Measurements from ENCODE around the gene BAIAP2.

Gene BAIAP2, protein sequence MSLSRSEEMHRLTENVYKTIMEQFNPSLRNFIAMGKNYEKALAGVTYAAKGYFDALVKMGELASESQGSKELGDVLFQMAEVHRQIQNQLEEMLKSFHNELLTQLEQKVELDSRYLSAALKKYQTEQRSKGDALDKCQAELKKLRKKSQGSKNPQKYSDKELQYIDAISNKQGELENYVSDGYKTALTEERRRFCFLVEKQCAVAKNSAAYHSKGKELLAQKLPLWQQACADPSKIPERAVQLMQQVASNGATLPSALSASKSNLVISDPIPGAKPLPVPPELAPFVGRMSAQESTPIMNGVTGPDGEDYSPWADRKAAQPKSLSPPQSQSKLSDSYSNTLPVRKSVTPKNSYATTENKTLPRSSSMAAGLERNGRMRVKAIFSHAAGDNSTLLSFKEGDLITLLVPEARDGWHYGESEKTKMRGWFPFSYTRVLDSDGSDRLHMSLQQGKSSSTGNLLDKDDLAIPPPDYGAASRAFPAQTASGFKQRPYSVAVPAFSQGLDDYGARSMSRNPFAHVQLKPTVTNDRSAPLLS

DNA sequence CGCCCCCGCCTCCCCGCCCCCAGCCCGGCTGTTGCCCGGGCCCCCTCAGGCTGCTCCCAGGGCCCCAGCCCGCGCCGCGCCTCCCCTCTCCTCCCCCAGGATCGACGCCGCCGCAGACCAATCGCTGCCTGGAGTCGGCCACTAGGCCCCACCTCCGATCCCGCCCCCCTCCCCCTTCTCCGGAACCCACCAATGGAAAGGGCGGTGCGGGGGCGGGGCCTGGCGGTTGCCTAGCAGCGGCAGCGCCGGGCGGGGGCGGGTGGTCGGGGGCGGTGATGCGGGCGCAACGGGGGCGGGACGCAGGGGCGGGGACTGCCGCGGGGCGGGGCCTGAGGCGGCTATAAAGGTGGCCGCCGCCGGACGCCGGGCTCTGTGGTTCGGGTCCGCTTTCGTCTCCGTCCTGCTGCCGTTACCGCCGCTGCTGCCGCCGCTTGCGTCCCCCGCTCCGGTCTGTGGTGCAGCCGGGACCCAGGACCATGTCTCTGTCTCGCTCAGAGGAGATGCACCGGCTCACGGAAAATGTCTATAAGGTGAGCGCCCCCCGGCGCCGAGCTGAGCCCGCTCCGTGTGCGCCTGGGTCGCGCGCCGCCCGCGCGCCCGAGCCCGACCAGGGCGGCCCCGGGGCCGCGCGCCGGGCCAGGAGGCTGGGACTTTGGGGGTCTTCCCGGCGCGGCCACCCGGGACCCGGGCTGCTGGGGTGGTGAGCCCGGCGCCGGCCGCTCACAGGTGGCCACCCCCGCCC lies at the start of gene BAIAP2:
Gene BAIAP2 (plus strand): TSS at position 373 of the 742 bp plus-strand sequence. CDS start 104 bp downstream, at position 477.
- DNase-seq, result peak; percentile 94 to 95

DNA sequence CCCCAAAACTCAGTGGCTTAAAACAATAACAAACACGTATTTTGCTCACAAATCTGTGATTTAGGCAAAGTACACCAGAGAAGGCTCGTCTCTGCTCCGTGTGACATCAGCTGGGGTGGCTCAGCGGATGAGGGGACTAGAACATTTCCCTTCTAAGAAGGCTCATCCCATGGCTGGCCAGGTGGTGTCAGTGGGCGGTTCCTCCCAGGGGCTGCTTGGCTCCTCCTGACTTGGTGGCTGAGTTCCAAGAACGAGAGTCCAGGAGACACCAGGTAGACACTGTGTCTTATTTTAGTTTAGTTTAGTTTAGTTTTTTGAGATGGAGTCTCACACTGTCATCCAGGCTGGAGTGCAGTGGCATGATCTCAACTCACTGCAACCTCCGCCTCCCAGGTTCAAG lies 48.9 kb upstream of the BAIAP2 start:
- DNase-seq, result no peak

DNA sequence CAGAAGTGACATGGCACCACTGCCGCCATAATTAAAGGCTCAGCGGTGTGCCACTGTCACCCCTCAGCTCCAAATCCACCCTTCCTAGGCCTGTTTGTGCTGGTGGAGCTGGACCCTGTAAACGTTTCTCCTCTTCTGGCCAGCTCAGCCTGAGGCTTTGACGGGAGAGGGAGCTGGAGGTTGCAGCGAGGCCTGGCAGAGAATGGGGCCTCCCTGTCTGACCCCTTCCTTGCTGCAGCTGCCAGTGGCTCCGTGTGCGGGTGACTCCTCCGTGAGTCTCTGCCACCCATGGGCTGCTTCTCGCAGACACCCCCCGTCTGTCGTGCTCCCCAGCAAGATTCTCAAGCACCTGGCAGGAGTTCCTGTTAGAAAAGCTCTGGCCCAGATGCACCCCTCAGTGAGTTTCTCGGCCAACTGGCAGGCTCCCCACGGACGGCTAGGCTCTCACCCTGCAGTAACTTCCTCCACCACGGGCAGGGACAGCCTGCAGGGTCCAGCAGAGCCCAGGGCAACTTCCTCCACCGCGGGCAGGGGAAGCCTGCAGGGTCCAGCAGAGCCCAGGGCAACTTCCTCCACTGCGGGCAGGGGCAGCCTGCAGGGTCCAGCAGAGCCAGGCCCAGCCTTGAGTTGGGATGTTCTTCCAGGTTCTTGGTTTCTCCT lies 48.0 kb upstream of the BAIAP2 start:
- no peak for DNase-seq

DNA sequence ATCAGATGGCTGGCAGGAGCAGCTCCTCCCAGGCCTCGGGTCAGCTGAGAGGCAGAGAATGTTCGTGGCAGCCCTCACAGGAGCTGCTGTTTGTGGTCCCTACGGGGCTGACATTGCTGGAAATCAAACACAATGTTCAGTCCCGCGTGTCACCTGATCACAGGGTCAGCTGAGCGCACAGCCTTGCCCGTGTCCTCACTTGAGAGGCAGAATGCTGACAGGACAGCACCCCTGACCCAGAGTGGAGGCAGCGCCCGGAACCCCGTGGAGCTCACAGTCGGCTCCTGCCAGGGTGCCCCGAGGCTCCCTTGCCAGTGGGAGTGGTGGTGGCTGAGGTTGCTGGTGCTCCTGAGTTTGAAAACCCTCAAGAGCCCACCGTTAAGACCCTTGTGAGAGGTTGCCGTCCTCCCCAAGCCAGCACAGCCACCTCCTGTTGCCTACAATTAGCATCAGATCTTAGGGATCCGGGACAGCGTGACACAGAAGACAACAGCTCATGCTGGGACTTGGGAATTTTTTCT lies 47.0 kb upstream of the BAIAP2 start:
- no peak for DNase-seq

DNA sequence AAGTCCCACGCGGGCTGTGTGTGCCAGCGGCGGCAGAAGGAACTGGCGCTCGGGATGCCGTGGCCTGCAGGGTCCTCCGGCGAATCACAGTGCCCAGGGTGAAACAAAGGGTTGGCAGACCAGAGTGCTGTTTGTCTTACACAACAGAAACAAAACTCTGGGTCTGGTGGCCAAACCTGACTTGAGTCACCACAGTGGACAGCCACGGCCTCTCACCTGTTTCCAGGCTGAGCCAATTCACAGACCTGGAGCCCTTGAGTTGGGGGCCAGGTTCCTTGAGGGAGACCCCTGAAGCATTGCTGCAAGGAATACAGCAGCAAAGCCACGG lies 45.4 kb upstream of the BAIAP2 start:
- DNase-seq, result no peak

DNA sequence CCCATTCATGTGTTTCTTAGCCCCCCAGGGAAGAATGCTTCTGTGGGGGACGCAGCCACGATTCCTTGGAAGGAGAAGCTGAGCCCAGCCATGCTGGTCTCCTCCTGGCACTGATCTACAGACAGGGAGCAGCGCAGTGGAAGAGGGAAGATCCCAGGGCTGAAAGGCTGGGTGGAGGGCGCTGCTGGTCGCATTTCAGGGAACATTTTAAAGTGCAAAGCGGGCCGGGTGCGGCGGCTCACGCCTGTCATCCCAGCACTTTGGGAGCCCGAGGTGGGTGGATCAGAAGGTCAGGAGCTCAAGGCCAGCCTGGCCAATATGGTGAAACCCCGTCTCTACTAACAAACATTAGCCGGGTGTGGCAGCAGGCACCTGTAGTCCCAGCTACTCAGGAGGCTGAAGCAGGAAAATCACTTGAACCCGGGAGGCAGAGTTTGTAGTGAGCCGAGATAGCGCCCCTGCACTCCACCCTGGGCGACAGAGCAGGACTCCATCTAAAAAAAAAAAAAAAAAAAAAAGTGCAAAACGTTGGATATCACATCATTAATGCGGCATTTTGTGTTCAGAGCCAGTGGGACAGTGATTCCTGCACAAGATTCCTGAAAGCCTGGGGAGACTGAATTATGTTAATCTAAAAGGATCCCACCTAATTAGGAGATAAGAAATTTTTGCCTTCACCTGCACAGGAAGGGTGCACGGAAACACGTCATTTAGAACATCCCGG lies 43.9 kb upstream of the BAIAP2 start:
- no peak for DNase-seq

DNA sequence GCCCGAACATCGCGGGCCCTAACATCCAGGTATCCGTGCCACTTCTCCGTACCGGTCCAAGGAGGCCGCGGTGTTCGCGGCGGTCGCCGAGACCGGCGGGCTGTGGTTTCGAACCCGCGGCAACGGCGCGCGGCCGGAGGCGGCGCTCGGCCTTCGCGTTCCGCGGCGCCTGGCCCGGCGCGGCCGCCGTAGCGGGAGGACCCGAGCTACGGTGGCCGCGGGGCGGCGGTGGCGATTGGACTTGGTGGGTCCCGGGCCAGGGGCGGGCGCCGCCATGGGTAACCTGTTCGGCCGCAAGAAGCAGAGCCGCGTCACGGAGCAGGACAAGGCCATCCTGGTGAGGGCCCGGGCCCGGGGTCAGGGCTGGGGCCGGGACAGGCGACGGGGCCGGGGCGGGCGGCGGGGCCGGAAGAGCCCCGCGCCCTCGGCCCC lies 43.3 kb upstream of the BAIAP2 start, which contains the start of gene CHMP6:
Gene CHMP6 (plus strand): TSS at position 197 of the 432 bp plus-strand sequence. CDS start 78 bp downstream, at position 275.
- DNase-seq, result peak in 1 of 2 experiments; percentile 79

DNA sequence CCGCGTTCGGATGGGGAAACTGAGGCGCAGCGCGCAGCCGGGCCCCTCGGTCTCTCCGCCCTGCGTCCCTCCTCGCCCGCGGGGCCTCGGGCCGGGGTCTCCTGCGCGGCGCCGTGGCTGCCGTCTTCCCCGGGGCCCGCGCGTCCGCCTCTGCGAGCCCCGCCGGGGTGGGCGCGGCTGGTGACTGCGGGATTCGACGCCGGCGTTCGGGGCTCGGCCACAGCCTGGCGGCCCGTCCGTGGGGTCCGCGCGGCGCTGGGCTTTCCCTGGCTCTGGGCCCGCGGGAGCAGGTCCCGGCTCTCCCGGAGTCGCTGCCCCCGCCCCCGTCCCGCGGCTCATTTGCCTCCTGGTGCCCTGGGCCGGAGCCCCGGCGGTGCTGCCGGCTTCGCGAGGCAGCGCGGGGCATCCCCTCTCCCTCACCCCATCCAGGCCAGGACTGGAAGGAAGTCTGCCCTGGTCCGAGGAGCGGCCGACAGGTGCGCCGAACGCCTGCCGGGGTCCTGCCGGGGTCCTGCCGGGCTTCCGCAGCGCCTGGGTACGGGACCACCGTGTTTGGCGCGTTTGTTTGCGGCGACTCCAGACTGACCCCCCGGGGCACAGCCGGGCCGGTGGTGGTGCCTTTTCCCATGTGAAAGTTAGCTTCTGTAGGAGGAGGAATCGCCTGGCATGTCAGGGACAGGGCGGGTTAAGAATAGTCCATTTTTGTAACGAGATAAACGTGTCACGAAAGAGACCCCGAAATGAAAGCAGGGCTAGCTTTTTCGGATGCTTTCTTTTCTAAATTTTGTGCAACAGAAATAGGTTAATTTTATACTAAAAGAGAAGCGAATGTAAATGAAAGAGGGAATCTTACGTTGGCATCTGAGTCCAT lies 42.6 kb upstream of the BAIAP2 start:
- no peak for DNase-seq

DNA sequence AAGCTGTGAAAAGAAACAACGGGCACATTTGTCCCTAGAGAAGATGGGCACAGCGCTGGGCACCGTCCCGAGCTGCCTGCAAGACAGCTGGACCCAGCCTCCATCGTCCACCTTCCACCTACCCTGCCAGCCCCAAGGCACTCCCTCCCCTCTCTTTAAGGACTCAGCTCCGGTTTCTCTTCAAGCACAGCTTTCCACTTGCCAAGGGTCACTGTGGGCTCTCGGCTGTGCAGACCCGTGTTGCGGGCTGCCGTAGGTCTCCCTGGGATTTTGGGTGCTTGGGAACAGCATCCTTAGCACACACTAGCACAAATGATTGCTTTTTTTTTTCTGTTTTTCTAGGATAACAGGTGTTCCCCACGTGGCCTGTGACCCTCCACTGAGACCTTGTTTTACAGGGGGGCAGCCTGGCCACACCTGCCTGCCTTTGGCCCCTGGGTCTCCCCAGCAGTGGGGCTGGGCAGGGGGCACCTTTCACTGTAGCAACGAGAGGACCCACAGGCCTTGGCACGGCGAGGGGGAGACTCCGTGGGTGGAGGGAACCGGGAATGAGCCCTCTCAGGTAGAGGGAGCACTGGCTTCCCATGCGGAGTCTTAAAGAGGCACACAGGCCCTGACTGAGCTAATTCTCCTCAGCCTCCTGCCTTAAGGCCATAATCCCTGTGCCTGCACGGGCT lies 41.9 kb upstream of the BAIAP2 start:
- no peak for DNase-seq

DNA sequence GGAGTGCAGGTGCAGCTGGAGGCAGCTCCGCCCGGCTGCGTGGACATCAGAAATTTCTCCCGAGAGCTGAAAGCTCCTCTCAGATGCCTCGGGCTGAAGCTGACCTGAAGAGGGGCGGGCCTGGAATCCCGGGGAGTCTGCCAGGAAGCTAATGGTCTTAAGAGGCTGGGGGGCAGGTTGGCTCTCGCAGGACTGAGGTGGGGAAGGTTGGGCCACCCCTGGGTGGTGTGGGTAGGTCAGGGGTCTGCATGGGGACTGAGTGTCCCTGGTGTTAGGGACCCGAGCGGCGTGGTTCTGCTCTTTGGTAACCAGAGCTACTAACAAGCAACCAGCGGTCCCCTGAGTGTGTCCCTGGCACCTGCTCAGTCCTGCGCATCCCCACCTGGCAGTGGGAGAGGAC lies 39.8 kb upstream of the BAIAP2 start:
- DNase-seq, result no peak

DNA sequence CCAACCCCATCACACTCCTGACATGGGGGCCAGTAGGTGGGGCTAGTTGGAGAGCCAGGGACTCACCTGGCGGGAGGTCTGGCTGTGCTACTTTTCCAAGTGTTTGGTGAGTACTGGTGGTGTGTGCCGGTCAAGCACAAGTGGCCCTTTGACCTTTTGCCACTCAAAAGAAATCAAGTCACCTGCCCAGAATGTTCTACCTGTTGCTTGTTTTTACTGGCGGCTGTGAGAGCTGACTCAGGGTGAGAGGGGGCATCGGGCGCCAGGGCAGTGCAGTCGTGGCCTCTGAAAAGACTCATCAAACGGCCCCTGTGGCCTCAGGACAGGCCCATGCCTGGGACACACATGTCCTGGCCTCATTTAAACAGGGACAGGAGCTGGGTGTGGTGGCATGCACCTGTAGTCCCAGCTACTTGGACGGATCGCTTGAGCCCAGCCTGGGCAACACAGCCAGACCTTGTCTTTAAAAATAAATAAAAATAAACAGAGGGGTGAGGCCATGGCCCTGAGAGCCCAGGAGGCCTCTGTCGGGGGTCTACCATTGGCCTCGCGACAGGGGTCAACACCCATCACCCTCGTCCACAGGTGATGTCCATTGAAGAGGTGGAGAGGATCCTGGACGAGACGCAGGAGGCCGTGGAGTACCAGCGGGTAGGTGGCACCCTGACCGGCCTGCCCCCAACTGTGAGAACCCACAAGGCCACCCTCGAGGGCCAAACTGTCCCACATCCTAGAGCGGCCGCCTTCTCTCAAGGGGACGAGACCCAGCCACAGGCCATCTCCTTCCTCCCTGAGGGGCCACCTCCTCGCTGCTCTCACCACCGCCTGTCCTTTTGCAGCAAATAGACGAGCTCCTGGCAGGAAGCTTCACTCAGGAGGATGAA lies 38.3 kb upstream of the BAIAP2 start:
- DNase-seq, result no peak

DNA sequence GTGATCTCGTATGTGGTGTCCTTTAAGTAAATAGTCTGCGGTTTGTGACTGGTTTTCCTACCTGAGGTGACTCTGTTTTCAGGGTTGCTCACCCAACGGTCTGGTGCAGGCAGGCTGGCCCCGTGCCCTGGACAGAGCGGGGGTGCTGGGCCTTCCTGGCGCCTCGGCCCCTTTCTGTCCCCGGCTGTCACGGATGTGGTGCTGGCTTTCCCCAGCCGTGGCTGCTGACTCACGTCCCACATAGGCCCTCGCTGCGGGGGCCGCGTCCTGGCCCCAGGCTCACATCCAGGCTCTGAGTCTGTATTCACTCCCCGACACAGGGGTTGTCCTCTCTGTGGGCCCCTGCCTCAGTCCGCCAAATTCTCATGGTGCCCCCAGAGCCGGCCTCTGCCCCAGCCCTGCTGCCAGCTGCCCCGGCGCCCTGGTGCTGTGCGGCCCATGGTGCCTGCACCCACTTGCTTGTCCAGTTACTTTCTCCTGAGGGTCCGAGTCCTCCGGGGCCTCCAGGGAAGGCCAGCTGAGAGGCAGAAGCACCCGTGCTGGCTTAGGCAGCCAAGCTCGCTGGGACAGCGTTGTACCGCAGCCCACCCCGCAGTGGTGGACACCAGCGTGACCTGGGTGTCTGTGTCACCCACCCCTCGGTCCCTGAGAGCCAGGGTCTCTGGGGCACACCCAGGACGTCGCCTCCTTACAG lies 37.4 kb upstream of the BAIAP2 start:
- DNase-seq, result no peak

DNA sequence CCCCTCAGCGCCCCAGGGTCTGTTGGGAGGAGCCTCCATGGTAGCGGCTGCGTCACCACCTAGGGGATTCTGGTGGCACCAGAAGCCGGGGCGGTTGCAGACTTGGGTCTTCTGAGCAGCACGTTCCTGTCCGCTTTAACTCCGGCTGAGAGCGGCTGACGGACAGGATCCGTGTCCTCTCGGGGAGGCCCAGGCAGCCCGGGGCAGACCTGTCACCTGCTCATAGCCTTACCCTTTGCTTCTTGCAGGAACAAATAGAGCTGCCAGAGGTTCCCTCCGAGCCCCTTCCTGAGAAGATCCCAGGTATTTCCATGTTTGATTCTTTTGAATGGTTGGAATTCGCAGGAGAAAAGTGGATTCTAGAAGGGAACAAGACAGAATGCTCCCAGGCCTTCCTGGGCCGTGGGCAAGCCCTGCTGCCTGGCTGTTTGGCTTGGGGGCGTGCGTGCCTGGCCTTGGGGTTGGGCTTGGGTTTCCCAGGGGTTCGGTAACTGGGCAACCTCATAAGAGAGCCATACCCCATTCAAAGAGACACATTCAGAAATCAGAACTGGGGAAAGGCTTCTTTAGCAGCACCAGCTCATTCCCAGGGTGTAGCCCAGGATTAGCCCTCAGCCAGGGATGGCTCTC lies 36.7 kb upstream of the BAIAP2 start:
- no peak for DNase-seq

DNA sequence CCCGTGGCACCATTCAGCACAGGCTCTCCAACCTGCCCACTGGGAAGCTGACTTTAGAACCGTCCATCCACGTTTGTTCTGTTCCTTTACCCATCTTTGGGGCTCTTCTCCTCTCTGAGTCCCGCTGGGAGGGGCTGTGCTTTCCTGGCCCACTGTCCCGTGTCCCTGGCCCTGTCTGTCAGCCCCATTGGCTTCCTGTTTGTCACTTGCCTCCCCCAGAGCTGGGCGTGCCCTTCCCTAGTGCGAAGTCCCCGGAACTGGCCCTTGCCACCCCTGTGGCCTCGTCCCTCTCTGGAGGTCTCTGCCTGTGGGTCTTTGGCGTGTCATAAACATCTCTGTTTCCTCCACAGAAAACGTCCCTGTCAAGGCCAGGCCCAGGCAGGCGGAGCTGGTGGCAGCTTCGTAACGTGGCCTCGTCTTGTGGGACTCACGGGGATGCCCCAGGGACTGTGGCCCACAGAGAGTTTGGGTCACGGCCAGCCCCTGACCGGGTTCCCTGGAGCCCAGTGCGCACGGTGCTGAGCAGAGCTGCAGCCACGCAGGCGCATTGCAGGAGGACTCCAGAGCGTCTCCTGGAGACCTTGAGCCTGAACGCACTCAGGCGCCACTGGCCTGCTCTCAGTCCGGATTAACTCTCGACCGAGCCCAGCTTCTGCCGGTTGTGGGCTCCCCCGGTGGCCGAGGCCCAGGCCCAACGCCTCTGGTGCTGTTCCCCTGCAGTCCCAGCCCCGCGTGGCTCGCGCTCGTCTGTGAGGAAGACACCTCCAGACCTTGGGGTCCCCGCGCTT lies 36.0 kb upstream of the BAIAP2 start:
- DNase-seq, result no peak

DNA sequence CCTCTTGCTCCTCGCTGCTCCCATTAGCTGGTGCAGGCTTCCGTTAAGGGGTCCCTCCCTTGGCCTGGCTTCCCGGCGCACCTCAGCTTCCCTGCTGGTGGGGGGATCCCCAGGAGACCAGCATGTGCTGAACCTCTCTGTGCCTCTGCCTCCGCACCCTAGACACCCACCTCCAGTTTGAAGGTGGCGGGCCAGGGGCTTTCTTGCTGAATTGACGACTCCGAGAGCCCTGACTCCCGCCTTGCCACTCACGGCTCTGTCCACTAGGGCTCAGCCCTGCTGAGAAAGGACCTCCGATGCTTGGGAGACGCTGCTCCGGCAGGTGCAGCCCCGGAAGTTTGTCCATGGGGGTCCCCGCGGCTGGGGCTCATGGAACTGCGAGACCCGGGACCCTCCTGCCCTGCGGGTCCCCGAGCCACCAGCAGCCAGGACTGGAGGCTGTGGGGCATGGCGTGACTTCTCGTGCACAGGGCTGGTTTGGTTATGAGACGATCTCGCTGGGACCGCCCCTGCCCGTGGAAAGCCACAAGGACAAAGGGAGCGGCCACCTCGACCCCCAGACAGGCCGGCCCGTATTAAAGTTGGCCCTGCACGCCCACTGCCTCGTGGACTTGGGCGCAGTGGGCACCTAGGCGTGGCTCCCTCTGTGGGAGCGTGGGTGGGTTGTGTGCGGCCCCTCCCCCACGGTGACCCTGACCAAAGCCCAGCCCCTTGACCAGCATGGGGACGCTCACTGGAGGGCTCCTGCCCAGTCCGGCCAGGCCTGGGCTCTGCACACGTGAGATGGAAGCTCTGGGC lies 35.2 kb upstream of the BAIAP2 start:
- no peak for DNase-seq

DNA sequence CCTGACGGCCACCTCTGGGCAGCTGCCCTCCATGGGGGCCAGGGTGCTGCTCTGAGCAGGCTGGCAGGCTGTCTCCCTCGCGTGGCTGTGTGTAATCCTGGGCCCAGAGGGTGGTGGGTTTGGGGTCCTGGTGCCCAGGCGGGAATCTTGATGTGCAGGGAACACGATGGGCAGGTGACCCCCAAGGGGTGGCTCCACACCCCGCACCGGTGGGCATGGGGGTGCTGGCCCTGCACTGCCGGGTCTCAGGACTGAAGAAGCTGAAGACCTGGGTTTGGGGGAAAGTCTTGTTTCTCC lies 34.7 kb upstream of the BAIAP2 start:
- no peak for DNase-seq

Measured in SHP77 (cell line).